UCSD-AML1 (cell line): Measurements from ENCODE around the gene GLT8D2.

Source experiments
- DNase-seq: peaks from one replicate; lab custom pipeline; 2025; ENCODE audit not compliant: unreplicated experiment; lab: John Stamatoyannopoulos, UW

Gene GLT8D2

GRCh38 chr12:104049903-104050356, at the start of gene GLT8D2:
GLT8D2 (minus strand) TSS chr12:104050187; CDS start chr12:104019648, 30,539 bp downstream.
- no peak for DNase-seq

- no peak for DNase-seq
These were observed 48.0 kb upstream of the GLT8D2 start for GRCh38 chr12:104097954-104098353.

GRCh38 chr12:104095289-104095688, 45.3 kb upstream of the GLT8D2 start:
- DNase-seq, result no peak

GRCh38 chr12:104094284-104094683, 44.3 kb upstream of the GLT8D2 start:
- DNase-seq, result no peak

- DNase-seq, result no peak
These were observed 41.1 kb upstream of the GLT8D2 start for GRCh38 chr12:104091136-104091535.

- DNase-seq, result no peak
These were observed 40.7 kb upstream of the GLT8D2 start for GRCh38 chr12:104090685-104091084.

GRCh38 chr12:104083769-104084475, 33.9 kb upstream of the GLT8D2 start:
- no peak for DNase-seq

- DNase-seq, result no peak
These were observed 30.8 kb upstream of the GLT8D2 start for GRCh38 chr12:104080764-104081163.

- no peak for DNase-seq
These were observed 29.0 kb upstream of the GLT8D2 start for GRCh38 chr12:104079024-104079423.

- DNase-seq, result no peak
These were observed 23.7 kb upstream of the GLT8D2 start for GRCh38 chr12:104073699-104074098.

GRCh38 chr12:104072099-104072498, 22.1 kb upstream of the GLT8D2 start:
- no peak for DNase-seq

GRCh38 chr12:104064842-104065427, 14.9 kb upstream of the GLT8D2 start:
- DNase-seq, result no peak

- peak; percentile 91 for DNase-seq
These were observed 14.2 kb upstream of the GLT8D2 start, which contains the start of gene HCFC2 for GRCh38 chr12:104064031-104064841. HCFC2 (plus strand) TSS chr12:104064531; CDS start chr12:104064561, 30 bp downstream.

GRCh38 chr12:104063712-104064030, 13.7 kb upstream of the GLT8D2 start:
- no peak for DNase-seq

- no peak for DNase-seq
These were observed 10.8 kb upstream of the GLT8D2 start for GRCh38 chr12:104060791-104061190.

- no peak for DNase-seq
These were observed 10.0 kb upstream of the GLT8D2 start for GRCh38 chr12:104059963-104060362.

GRCh38 chr12:104058802-104059201, 8.8 kb upstream of the GLT8D2 start:
- no peak for DNase-seq

- DNase-seq, result no peak
These were observed 7.8 kb upstream of the GLT8D2 start for GRCh38 chr12:104057771-104058197.

GRCh38 chr12:104056419-104056972, 6.5 kb upstream of the GLT8D2 start:
- DNase-seq, result no peak

GRCh38 chr12:104055686-104056388, 5.8 kb upstream of the GLT8D2 start:
- no peak for DNase-seq
